Stimulated activated CD8-positive, alpha-beta memory T cell treated with anti-CD3 and anti-CD28 coated beads, Interleukin-4, amount 100 ng/mL, for 1 hour (primary cell): ENCODE measurements around the gene USP31.

Source experiments
- DNase-seq, 2 donors: peaks; one replicate each; pipeline ENCODE4 v3.0.0-alpha.2; 2020; ENCODE audit warnings: low read depth in 2 of 2, low spot score in 1 of 2

Gene USP31

DNA sequence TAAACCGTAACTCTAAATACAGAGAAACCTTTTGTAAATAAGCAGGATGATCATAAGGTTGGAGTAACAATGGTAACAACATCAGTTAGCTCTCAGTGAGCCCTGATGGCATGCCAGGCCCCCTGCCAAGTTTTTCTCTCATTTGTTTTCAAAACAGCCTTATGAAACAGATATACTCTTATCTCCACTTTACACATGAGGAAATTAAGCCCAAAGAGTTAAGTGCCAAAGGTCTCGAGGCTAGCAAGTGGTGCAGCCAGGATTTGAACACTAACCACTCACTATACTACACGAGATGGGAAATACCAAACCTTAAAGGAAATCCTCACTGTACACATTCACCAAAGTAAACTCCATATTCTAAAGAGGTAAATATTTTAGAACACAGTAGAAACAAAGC lies 15.0 kb downstream of the USP31 start:
- no peak for DNase-seq

- no peak for DNase-seq
Measured at GRCh38 chr16:23132775-23133463, 16.3 kb downstream of the USP31 start.

DNA sequence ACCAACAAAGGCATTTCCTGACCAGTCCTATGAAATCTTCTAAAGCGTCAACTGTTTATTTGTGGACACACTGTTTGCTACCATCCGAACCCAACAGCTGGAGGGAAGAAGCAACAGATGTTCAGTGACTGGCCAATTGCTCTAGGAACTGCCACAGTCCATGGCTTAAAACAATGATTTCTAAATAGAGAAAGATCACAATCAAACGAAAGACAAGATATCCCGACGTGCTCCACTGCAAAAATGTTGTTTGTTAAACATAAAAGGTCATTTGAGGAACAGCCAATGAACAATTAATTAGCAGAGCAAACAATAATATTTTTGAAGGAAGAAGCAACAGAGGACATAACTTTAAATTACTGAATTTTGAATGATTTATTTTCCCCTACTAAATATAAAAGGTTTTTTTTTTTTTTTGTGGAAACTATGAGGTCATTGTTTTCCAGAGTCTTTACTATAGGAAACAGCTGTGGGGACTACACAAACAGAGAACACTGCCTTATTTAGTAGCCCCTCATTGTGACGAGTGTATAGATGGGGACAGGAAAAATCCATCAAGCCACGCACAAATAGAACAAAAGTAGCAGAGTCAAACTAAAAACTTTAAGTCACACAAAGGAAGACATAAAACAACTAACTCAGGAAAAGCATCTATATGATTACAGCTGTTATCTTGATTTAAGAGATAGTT lies 17.2 kb downstream of the USP31 start:
- DNase-seq, result no peak

DNA sequence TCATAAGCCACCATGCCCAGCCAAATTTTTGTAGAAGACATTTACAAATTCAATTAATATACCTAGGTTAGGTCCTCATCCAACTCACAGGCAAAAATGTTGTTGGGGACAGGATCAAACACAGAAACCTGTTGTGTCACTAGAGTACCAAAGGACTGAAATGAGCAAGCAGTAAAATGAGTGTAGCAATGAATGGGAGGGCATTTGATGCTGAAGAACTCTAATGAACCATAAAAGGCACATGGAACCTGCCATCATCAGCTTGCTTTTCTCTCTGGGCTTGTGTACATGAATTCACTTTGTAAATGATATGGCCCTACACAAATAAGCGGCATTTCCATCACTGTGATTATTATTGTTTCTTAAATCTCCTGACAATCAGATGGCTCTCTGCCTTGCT lies 17.8 kb downstream of the USP31 start:
- no peak for DNase-seq

GRCh38 chr16:23131036-23131435 lies 18.2 kb downstream of the USP31 start:
- DNase-seq, result no peak

DNA sequence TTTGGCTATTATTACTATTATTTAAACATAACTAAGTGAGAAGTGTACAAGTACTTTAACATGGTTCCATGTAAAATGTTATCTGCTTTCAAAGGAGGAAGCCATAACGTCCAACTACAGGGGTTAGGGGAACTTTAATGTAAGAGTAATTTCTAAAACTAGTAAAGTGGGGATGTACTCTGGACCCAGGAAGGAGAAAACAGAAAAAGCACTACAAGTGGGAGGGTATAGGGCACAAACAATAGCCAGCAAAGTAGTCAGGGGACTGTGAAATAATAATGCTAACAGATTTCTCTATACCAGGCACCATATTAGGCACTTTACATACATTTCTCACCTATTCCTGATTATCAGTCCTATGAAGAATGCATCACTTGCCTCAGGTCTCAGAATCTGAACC lies 19.6 kb downstream of the USP31 start:
- DNase-seq, result no peak

DNA sequence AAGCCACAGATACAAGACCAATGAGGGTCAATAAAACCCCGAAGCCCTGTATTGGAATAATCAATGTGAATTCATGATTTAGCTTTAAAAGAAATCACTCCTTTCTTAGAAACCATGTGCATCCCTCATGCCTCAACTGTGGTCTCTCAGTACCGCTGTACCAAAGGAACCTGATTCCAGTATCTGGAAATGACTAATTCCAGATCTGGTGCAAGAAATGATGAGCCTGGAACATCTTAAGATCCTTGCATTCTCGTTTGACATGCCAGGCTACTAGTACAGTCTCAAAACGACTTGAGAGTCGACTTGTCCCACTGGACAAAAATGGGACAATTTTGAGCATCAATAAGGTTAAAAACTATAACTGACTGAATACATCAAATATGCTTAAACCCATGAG lies 21.2 kb downstream of the USP31 start:
- no peak for DNase-seq

GRCh38 chr16:23125277-23125676 lies 24.0 kb downstream of the USP31 start:
- DNase-seq, result no peak

DNA sequence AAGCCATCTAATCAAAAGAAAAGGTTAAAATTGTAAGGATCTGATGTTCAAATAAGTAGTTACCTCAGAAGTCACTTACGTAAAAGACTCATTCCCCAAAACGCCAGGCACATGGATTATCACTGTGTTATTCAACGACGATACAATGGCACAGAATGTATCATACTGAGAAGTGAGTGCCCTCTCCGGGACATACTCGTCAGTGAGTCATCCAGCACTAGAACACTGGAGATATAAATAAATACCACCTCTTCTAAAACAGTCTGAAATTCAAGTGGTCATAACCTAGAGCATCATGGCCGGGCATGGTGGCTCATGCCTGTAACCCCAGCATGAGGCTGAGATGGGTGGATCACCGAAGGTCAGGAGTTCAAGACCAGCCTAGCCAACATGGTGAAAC lies 24.9 kb downstream of the USP31 start:
- DNase-seq, result no peak

- no peak for DNase-seq
Measured at GRCh38 chr16:23122144-23122543, 27.1 kb downstream of the USP31 start.

DNA sequence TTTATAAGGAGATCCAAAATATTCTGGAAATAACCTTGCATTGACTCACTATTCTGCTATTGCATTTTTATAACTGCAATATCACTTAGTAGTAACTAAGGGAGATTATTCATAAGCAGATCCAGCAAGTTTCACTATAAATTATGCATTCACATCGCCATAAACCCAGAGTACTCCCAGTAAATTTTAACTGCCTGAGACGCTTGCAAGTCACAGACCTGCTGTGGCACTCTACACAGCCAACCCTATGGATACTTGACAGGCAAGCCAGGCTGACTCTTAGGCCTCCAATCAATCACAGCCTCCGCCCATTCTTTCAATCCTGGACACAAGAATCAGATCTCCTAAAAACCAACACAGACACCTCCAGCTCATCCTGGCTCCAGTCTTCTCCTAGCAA lies 28.2 kb downstream of the USP31 start:
- no peak for DNase-seq

GRCh38 chr16:23120562-23120961 lies 28.7 kb downstream of the USP31 start:
- DNase-seq, result no peak

DNA sequence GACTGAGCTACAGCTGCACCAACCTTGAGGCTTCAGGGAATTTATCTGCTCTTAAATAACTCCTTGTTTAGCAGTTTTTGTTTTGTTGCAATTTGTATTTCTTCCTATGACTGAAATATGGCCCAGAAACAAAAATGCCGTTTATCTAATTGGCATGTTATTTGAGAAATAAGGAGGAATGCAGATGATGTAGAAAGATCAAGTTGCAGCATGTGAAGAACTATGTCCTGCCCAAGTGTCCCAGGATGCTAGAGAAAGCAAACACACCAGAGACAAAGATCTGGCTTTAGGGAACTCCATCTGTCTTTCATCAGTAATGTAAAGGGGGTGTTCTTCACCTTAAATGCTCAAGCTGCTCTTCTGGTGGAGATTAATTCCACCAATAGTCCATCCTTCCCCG lies 29.7 kb downstream of the USP31 start:
- DNase-seq, result no peak

- no peak for DNase-seq
Measured at GRCh38 chr16:23114131-23114904, 34.9 kb downstream of the USP31 start.

DNA sequence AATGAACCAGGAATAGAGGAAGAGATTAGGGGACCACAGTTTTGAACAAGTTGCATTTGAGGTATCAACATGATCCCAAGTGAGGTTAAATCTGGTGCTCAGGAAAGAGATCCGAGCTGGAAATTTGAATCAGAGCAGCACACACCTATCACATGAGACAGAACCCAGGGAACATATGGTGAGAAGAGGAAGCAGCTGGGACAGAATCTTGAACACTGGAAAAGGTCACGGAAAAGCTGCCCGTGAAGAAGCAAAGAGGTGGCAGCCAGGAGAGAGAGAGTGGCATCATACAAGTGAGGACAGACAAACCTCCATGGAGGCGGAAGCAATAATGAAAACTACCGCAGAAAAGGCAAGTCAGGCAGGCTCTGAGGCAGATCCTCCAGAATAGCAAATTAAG lies 36.1 kb downstream of the USP31 start:
- DNase-seq, result no peak

DNA sequence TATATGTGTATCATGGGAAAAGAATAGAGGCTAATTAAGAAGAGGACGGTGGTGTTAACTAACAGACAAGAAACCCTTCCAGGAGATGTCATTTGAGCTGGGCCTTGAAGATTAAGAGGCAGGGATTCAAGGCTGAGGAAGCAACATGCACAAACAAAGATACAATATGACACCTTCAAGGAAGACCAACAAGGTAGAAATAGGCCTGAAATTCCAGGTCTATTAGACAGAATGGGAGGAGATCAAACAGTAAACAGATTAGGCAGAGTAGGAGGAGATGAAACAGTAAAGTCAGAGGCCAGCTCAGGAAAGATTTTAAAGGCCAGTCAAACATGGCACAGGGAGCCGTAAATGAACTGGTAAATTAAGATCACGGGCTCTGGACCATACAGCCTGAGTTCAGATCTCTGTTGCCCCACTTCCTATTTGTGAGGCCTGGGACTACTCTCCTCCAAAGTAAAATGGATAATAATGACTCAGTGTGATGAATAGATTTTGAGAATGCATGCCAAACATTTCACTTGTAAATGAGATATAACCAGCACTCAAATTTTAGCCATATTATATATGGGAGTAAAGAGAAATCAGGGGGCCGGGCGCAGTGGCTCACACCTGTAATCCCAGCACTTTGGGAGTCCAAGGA lies 38.9 kb downstream of the USP31 start:
- DNase-seq, result no peak

GRCh38 chr16:23107936-23108335 lies 41.3 kb downstream of the USP31 start:
- no peak for DNase-seq

DNA sequence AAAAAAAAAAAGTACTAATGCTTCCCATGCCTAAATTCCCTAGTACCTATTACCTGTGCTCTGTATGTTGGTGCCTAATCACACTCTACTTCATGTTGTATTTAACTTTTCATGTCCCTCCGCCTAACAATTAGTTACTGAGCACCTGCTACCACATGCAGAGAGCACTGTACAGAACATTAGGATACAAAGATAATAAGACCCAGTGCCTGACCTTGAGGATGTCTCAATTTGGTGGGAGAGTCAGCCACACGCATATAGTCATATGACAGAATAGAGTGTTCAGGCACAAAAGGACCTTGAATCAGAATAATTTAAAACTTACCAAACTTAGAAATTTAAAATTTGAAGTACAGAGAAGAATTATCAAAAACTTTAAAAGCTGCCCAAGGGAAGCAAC lies 42.1 kb downstream of the USP31 start:
- no peak for DNase-seq

DNA sequence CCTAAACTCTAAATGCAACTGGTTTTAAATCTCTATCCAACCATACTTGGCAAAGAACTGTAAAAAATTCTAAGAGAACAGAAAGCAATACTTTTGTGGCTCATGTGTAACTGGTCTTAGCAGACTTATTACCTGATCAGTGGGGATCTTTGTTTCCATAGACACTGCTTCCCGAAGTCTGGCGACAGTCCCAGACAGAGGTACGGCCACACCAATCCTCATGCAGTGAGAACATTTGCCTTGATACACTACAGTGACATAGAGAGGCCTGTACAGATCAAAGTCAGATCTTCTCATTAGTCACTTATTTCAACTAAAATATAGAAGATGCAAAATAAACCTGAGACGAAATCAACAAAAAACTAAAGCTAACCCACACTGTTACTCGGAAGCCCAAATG lies 43.9 kb downstream of the USP31 start:
- DNase-seq, result no peak

GRCh38 chr16:23104032-23104955 lies 45.0 kb downstream of the USP31 start:
- DNase-seq, result no peak

GRCh38 chr16:23103603-23104002 lies 45.6 kb downstream of the USP31 start:
- DNase-seq, result no peak
